Nephron (organoid): ENCODE measurements around the gene COL12A1.

Experiments used
- H3K27ac Mint-ChIP-seq, 3 experiments: 2 replicates each; pipeline ENCODE4 v1.8.0; 2020; ENCODE audit warnings: mixed read lengths in 3 of 3, mild to moderate bottlenecking in 2 of 3, moderate library complexity in 1 of 3
- H3K27me3 Mint-ChIP-seq: 2 replicates; pipeline ENCODE4 v1.8.0; 2021; ENCODE audit warnings: low read depth, mild to moderate bottlenecking, moderate library complexity, mixed read lengths
- H3K36me3 Mint-ChIP-seq: 2 replicates; pipeline ENCODE4 v1.8.0; 2020; ENCODE audit warnings: low read depth, mixed read lengths
- H3K4me1 Mint-ChIP-seq: 2 replicates; pipeline ENCODE4 v1.8.0; 2020; ENCODE audit warnings: mixed read lengths
- H3K4me3 Mint-ChIP-seq, 3 experiments: 2 replicates each; pipeline ENCODE4 v1.8.0; 2020; ENCODE audit warnings: mild to moderate bottlenecking in 3 of 3, mixed read lengths in 3 of 3, moderate library complexity in 2 of 3
- H3K9me3 Mint-ChIP-seq: 2 replicates; pipeline ENCODE4 v1.8.0; 2020; ENCODE audit warnings: mixed read lengths
- CTCF ChIP-seq, 3 experiments: fragments of 200-600 bp; sonication (generic); IDR thresholded peaks; one replicate each; pipeline ENCODE4 v1.5.0; 2021; ENCODE audit warnings: antibody characterized with exemption in 3 of 3; ENCODE audit not compliant: unreplicated experiment in 3 of 3

Gene COL12A1

GRCh38 chr6:75109022-75109421 lies 96.8 kb downstream of the COL12A1 start:
- no peak overlapping the region for H3K4me3 Mint-ChIP-seq
- no peaks in the 10 kb centered on the region for H3K27me3 Mint-ChIP-seq

GRCh38 chr6:75108333-75108974 lies 97.4 kb downstream of the COL12A1 start:
- no peak for TF ChIP-seq CTCF (IDR thresholded peaks at IDR 0.05; ENCODE audit: unreplicated experiment in 3 of 3)
- H3K36me3 Mint-ChIP-seq: peaks cover 29% of the 10 kb centered on the region
- peaks cover 15% of the 10 kb centered on the region for H3K4me1 Mint-ChIP-seq
- H3K27me3 Mint-ChIP-seq: no peaks in the 10 kb centered on the region
- no peak overlapping the region for H3K4me3 Mint-ChIP-seq
- H3K27ac Mint-ChIP-seq: peak overlapping the region in 1 of 3 experiments; percentile 11
- no peaks in the 10 kb centered on the region for H3K9me3 Mint-ChIP-seq

More at GRCh38 chr6:75109022-75109421, 96.8 kb downstream of the COL12A1 start:
- H3K9me3 Mint-ChIP-seq: no peaks in the 10 kb centered on the region
- peaks cover 16% of the 10 kb centered on the region for H3K4me1 Mint-ChIP-seq
- no peak for TF ChIP-seq CTCF (IDR thresholded peaks at IDR 0.05; ENCODE audit: unreplicated experiment in 3 of 3)
- peaks cover 26% of the 10 kb centered on the region for H3K36me3 Mint-ChIP-seq
- H3K27ac Mint-ChIP-seq: peak overlapping the region in 1 of 3 experiments; percentile 11

GRCh38 chr6:75107913-75108312 lies 97.9 kb downstream of the COL12A1 start:
- Mint-ChIP-seq H3K36me3 (peaks cover 31% of the 10 kb centered on the region), H3K4me1 (peaks cover 14% of the 10 kb centered on the region), H3K4me3 (no peak overlapping the region), H3K9me3 (no peaks in the 10 kb centered on the region), H3K27ac (no peak overlapping the region), H3K27me3 (no peaks in the 10 kb centered on the region)
- no peak for TF ChIP-seq CTCF (IDR thresholded peaks at IDR 0.05; ENCODE audit: unreplicated experiment in 3 of 3)

GRCh38 chr6:75106426-75106825 lies 99.4 kb downstream of the COL12A1 start:
- Mint-ChIP-seq H3K9me3 (no peaks in the 10 kb centered on the region), H3K27ac (no peak overlapping the region), H3K4me3 (no peak overlapping the region)

GRCh38 chr6:75103431-75103830 lies 102.4 kb downstream of the COL12A1 start:
- H3K4me1 Mint-ChIP-seq: peaks cover 23% of the 10 kb centered on the region
- peaks cover 42% of the 10 kb centered on the region for H3K36me3 Mint-ChIP-seq
- H3K27ac Mint-ChIP-seq: peak overlapping the region in 2 of 3 experiments; percentile 28 to 38
- H3K9me3 Mint-ChIP-seq: no peaks in the 10 kb centered on the region
- H3K4me3 Mint-ChIP-seq: no peak overlapping the region
- TF ChIP-seq CTCF (IDR thresholded peaks at IDR 0.05; ENCODE audit: unreplicated experiment in 3 of 3): no peak
- H3K27me3 Mint-ChIP-seq: no peaks in the 10 kb centered on the region

More at GRCh38 chr6:75106426-75106825, 99.4 kb downstream of the COL12A1 start:
- peaks cover 14% of the 10 kb centered on the region for H3K4me1 Mint-ChIP-seq
- H3K36me3 Mint-ChIP-seq: peaks cover 32% of the 10 kb centered on the region
- TF ChIP-seq CTCF (IDR thresholded peaks at IDR 0.05; ENCODE audit: unreplicated experiment in 3 of 3): no peak
- no peaks in the 10 kb centered on the region for H3K27me3 Mint-ChIP-seq

GRCh38 chr6:75102301-75102700 lies 103.6 kb downstream of the COL12A1 start:
- Mint-ChIP-seq H3K4me1 (peaks cover 28% of the 10 kb centered on the region), H3K9me3 (no peaks in the 10 kb centered on the region), H3K27ac (no peak overlapping the region), H3K4me3 (no peak overlapping the region), H3K27me3 (no peaks in the 10 kb centered on the region), H3K36me3 (peaks cover 42% of the 10 kb centered on the region)
- TF ChIP-seq CTCF (IDR thresholded peaks at IDR 0.05; ENCODE audit: unreplicated experiment in 3 of 3): no peak
